Occipital lobe (tissue), 2 donors: ENCODE results near the gene FRMD4A. TPM values are rescaled to one million over a fixed set of nuclear protein-coding genes. Genes with fewer than 3 reads are reported as not detected.
"Not testable (repeated sequence)": the region's sequence is repeated elsewhere in the genome, so short reads cannot be mapped to it uniquely, and the experiment has no call there.

Experiments
- DNase-seq: peaks from one replicate; lab custom pipeline; 2025; lab: John Stamatoyannopoulos, UW
- total RNA-seq: library from RNA; depleted of rRNA; stranded (reverse); fragments of >200 nt; gene quantifications from one replicate; pipeline ENCODE4 v1.2.3, GENCODE V29; 2014

The FRMD4A gene
- total RNA-seq, 1 donor from 2014 or later: 153 TPM

- DNase-seq: no peak
These were observed 410.7 kb downstream of the FRMD4A start for GRCh38 chr10:13920031-13920430.

GRCh38 chr10:13917791-13918190 is 412.9 kb downstream of the FRMD4A start:
- no peak for DNase-seq

GRCh38 chr10:13916384-13916947 is 414.3 kb downstream of the FRMD4A start:
- DNase-seq: no peak

- DNase-seq: peak; percentile 76
These were observed 415.0 kb downstream of the FRMD4A start for GRCh38 chr10:13915710-13916109.

- no peak for DNase-seq
These were observed 416.8 kb downstream of the FRMD4A start for GRCh38 chr10:13913897-13914296.

- no peak for DNase-seq
These were observed 418.8 kb downstream of the FRMD4A start for GRCh38 chr10:13911821-13912520.

GRCh38 chr10:13909516-13910258 is 421.0 kb downstream of the FRMD4A start:
- DNase-seq: no peak

- DNase-seq: no peak
These were observed 422.2 kb downstream of the FRMD4A start for GRCh38 chr10:13908475-13908874.

- no peak for DNase-seq
These were observed 423.2 kb downstream of the FRMD4A start for GRCh38 chr10:13907570-13907969.

GRCh38 chr10:13905281-13905680 is 425.4 kb downstream of the FRMD4A start:
- DNase-seq: no peak

- no peak for DNase-seq
These were observed 426.7 kb downstream of the FRMD4A start for GRCh38 chr10:13904064-13904463.

GRCh38 chr10:13902868-13903587 is 427.7 kb downstream of the FRMD4A start:
- no peak for DNase-seq

- no peak for DNase-seq
These were observed 430.8 kb downstream of the FRMD4A start for GRCh38 chr10:13899941-13900340.

- DNase-seq: not testable (repeated sequence)
These were observed 434.6 kb downstream of the FRMD4A start for GRCh38 chr10:13896146-13896545.

- DNase-seq: no peak
These were observed 436.2 kb downstream of the FRMD4A start for GRCh38 chr10:13894412-13895093.

GRCh38 chr10:13893926-13894325 is 436.8 kb downstream of the FRMD4A start:
- DNase-seq: no peak

- no peak for DNase-seq
These were observed 437.9 kb downstream of the FRMD4A start for GRCh38 chr10:13892871-13893270.

- DNase-seq: no peak
These were observed 438.7 kb downstream of the FRMD4A start for GRCh38 chr10:13892001-13892491.

GRCh38 chr10:13891128-13892000 is 439.4 kb downstream of the FRMD4A start:
- no peak for DNase-seq
